GM23338 (cell line): ENCODE data around the gene NTM.

Experiments used
- EZH2 ChIP-seq: fragments of 200-600 bp; sonication (generic); IDR thresholded peaks from one replicate; pipeline ENCODE4 v1.8.0; 2017; ENCODE audit warnings: antibody characterized with exemption, mild to moderate bottlenecking, low read depth; ENCODE audit not compliant: unreplicated experiment
- JUNB ChIP-seq: IDR thresholded peaks from one replicate; pipeline ENCODE4 v1.6.1; 2016; ENCODE audit warnings: antibody characterized with exemption; ENCODE audit not compliant: unreplicated experiment
- POLR2AphosphoS5 ChIP-seq: IDR thresholded peaks from 2 replicates; pipeline ENCODE4 v1.6.1; 2016; ENCODE audit warnings: antibody characterized with exemption, low read depth
- ZNF114 ChIP-seq: fragments of 250-450 bp; sonication (Bioruptor Pico); IDR thresholded peaks from 2 replicates; pipeline ENCODE4 v1.5.0; 2020; ENCODE audit warnings: mild to moderate bottlenecking, moderate library complexity
- TF ChIP-seq, protein P1 (sequence below), 2 experiments: fragments of 200-600 bp in 1 of 2; sonication (generic) in 1 of 2; conservative IDR thresholded peaks; 2 replicates each; pipeline versions ENCODE4 v1.5.1 to v1.6.1; 2016 to 2017; ENCODE audit warnings: antibody characterized with exemption in 2 of 2, low read depth in 2 of 2, mild to moderate bottlenecking in 2 of 2, moderate library complexity in 1 of 2
- TF ChIP-seq, protein P2 (sequence below): IDR thresholded peaks from 2 replicates; pipeline ENCODE4 v1.6.1; 2016; ENCODE audit warnings: antibody characterized with exemption

- TF ChIP-seq, protein P1, sequence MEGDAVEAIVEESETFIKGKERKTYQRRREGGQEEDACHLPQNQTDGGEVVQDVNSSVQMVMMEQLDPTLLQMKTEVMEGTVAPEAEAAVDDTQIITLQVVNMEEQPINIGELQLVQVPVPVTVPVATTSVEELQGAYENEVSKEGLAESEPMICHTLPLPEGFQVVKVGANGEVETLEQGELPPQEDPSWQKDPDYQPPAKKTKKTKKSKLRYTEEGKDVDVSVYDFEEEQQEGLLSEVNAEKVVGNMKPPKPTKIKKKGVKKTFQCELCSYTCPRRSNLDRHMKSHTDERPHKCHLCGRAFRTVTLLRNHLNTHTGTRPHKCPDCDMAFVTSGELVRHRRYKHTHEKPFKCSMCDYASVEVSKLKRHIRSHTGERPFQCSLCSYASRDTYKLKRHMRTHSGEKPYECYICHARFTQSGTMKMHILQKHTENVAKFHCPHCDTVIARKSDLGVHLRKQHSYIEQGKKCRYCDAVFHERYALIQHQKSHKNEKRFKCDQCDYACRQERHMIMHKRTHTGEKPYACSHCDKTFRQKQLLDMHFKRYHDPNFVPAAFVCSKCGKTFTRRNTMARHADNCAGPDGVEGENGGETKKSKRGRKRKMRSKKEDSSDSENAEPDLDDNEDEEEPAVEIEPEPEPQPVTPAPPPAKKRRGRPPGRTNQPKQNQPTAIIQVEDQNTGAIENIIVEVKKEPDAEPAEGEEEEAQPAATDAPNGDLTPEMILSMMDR (conservative IDR thresholded peaks at IDR 0.05; ENCODE audit: low read depth in 2 of 2) = no peak
- TF ChIP-seq, protein P2, sequence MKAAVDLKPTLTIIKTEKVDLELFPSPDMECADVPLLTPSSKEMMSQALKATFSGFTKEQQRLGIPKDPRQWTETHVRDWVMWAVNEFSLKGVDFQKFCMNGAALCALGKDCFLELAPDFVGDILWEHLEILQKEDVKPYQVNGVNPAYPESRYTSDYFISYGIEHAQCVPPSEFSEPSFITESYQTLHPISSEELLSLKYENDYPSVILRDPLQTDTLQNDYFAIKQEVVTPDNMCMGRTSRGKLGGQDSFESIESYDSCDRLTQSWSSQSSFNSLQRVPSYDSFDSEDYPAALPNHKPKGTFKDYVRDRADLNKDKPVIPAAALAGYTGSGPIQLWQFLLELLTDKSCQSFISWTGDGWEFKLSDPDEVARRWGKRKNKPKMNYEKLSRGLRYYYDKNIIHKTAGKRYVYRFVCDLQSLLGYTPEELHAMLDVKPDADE = no peak
- TF ChIP-seq POLR2AphosphoS5 (no peak), EZH2 (no peak), JUNB (no peak), ZNF114 (CRISPR knock-in tag) (no peak)
Measured at GRCh38 chr11:132111838-132112237, 741.4 kb downstream of the NTM start.
